ENCODE measurements around the gene MRPL33. TPM values are rescaled to one million over a fixed set of nuclear protein-coding genes. Genes with fewer than 3 reads are reported as not detected.

The MRPL33 gene
- total RNA-seq = 222 and 290 TPM in 2 replicates

- peak within 1 kb of the TSS; percentile 70 for H3K4me3 ChIP-seq (ENCODE audit: low read depth, low read length)
- no peak for DNase-seq (ENCODE audit: low read depth)
- TF ChIP-seq CTCF (conservative IDR thresholded peaks at IDR 0.05; ENCODE audit: low read depth, low read length) = no peak
These were observed at the start of gene MRPL33 for GRCh38 chr2:27771548-27772335. MRPL33 (plus strand) TSS chr2:27771719; CDS start chr2:27771778, 59 bp downstream.

GRCh38 chr2:27721884-27722485, 49.5 kb upstream of the MRPL33 start:
- H3K4me3 ChIP-seq (ENCODE audit: low read depth, low read length) = no peak overlapping the region
- TF ChIP-seq CTCF (conservative IDR thresholded peaks at IDR 0.05; ENCODE audit: low read depth, low read length) = no peak
- no peak for DNase-seq (ENCODE audit: low read depth)

GRCh38 chr2:27723372-27724144, 48.0 kb upstream of the MRPL33 start:
- TF ChIP-seq CTCF (conservative IDR thresholded peaks at IDR 0.05; ENCODE audit: low read depth, low read length) = peak; percentile 85
- no peak for DNase-seq (ENCODE audit: low read depth)

GRCh38 chr2:27724191-27724590, 47.3 kb upstream of the MRPL33 start:
- no peak for TF ChIP-seq CTCF (conservative IDR thresholded peaks at IDR 0.05; ENCODE audit: low read depth, low read length)
- H3K4me3 ChIP-seq (ENCODE audit: low read depth, low read length) = no peak overlapping the region
- DNase-seq (ENCODE audit: low read depth) = no peak

More at GRCh38 chr2:27723372-27724144, 48.0 kb upstream of the MRPL33 start:
- H3K4me3 ChIP-seq (ENCODE audit: low read depth, low read length) = no peak overlapping the region

GRCh38 chr2:27724905-27725701, 46.4 kb upstream of the MRPL33 start:
- no peak for DNase-seq (ENCODE audit: low read depth)
- no peak for TF ChIP-seq CTCF (conservative IDR thresholded peaks at IDR 0.05; ENCODE audit: low read depth, low read length)
- no peak overlapping the region for H3K4me3 ChIP-seq (ENCODE audit: low read depth, low read length)

GRCh38 chr2:27727257-27727656, 44.3 kb upstream of the MRPL33 start:
- DNase-seq (ENCODE audit: low read depth) = no peak
- no peak overlapping the region for H3K4me3 ChIP-seq (ENCODE audit: low read depth, low read length)
- TF ChIP-seq CTCF (conservative IDR thresholded peaks at IDR 0.05; ENCODE audit: low read depth, low read length) = no peak

Measured in epithelial cell of proximal tubule (primary cell).